GM20000 (cell line): ENCODE measurements around the gene OR4Q2.

Source experiments
- DNase-seq: peaks from one replicate; pipeline ENCODE4 v3.0.0; 2012; ENCODE audit warnings: low spot score
- TF ChIP-seq, protein P1 (sequence below): IDR thresholded peaks from 2 replicates; pipeline ENCODE4 v1.5.1; 2012; ENCODE audit warnings: mild to moderate bottlenecking, control low read depth; ENCODE audit errors: extremely low read depth, missing control alignments

The OR4Q2 gene

DNA sequence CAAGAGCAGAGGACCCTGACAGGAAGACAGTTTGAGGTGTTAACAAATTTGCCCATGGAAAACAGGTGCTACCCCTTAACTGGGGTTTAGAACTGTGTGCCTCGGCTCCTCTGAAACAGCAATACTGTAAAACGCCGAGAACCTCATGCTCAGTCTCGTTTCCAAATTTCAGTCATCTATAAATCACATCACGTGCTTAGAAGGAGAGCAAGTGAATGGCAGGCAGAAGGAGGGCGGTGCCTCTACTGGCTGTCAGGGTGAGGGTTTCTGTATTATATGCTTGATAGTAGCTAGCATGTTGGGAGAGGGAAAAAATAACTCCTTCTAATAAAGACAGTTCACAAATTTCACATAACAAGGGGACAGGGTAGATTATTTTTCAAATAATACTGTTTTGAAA, 29.1 kb downstream of the OR4Q2 start:
- TF ChIP-seq, protein P1, sequence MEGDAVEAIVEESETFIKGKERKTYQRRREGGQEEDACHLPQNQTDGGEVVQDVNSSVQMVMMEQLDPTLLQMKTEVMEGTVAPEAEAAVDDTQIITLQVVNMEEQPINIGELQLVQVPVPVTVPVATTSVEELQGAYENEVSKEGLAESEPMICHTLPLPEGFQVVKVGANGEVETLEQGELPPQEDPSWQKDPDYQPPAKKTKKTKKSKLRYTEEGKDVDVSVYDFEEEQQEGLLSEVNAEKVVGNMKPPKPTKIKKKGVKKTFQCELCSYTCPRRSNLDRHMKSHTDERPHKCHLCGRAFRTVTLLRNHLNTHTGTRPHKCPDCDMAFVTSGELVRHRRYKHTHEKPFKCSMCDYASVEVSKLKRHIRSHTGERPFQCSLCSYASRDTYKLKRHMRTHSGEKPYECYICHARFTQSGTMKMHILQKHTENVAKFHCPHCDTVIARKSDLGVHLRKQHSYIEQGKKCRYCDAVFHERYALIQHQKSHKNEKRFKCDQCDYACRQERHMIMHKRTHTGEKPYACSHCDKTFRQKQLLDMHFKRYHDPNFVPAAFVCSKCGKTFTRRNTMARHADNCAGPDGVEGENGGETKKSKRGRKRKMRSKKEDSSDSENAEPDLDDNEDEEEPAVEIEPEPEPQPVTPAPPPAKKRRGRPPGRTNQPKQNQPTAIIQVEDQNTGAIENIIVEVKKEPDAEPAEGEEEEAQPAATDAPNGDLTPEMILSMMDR = no peak
- DNase-seq = no peak

DNA sequence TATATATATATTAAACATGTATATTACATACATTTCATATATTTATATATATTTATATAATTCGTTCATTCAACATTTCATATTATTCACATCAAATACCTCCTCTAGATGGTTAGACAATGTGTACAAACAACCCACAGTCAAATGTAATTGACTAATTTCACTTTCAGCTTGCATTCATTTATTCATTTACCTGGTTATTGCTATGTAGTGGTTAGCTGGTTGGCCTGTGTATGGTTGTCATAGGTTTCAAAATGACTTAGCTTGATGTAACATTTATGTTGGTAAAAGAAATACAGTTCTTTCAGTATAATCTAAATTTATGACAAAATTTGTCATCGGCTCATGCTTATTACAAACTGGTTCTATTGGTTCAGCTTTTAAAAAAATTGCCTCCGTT, 33.5 kb downstream of the OR4Q2 start:
- TF ChIP-seq, protein P1 = no peak
- no peak for DNase-seq

DNA sequence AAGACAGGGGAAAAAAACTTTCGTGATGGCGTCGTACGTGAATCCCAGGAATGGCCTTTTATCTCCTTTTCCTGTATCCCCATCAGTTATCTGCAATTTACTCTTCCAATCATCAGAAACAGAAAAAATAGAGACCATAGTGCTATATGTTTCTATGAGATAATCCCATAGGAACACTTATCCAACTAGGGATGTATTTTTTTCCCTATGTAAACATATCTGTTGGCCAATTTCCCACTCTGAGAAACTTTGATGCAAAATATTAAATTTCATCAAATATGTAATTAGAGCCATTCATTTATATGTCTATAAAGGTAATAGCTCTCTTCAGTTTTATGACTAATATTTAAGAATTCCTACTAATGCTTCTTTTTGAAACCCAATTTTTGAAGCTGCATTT, 34.0 kb downstream of the OR4Q2 start, which contains the start of gene OR4K13:
Gene OR4K13, minus strand, starts transcription at position 101 of the 400 bp plus-strand sequence. CDS start 1,280 bp downstream, outside the sequence.
- TF ChIP-seq, protein P1 = no peak
- no peak for DNase-seq

DNA sequence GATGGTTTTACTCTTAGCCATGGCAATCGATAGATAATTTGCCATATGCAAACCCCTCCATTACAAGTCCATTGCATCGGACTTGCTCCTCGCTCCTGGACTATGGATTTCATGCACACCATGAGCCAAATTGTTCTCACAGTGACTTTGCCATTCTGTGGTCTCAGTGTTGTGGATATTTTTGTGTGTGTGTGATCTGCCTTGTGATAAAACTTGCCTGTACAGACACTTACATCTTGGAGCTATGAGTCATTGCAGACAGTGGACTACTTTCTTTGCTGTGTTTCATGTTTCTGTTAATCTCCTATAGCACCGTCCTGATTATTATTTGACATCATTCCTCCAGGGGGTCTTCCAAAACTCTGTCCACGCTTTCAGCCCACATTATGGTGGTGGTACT, 42.3 kb downstream of the OR4Q2 start:
- no peak for DNase-seq
- TF ChIP-seq, protein P1 = no peak

DNA sequence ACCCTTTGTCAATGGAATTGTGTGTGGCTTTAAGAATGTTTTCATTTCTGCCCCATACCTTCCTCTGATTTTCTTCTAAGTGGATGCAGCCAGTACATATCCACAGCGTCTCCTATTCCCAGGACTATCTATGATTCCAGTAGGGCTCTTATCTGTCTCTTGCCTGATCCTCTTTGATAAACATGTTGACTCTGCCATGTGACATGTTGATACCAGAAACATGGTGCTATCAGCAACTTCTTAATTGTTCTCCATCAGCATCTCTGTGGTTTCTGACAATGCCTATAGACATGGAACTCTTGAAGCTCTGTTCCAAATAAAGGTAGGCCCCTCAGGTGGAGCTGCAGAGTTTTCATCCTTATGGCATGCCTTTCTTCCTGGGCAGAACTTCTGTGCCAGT, 46.2 kb downstream of the OR4Q2 start:
- DNase-seq = no peak
- TF ChIP-seq, protein P1 = no peak
